HEK293 (cell line): ENCODE data around the gene PRPF31.
A peak's percentile ranks its signal among the peaks of the same experiment; 100 is the strongest.

Experiments
- EGR2 ChIP-seq: fragments of 450-650 bp; formaldehyde crosslinking; IDR thresholded peaks from 2 replicates; pipeline ENCODE4 v1.5.1; 2016; ENCODE audit warnings: low read depth, missing biosample characterization, missing genetic modification characterization
- GLIS1 ChIP-seq: fragments of 450-650 bp; formaldehyde crosslinking; IDR thresholded peaks from 2 replicates; pipeline ENCODE4 v1.5.1; 2016; ENCODE audit warnings: missing biosample characterization, missing genetic modification characterization
- GLIS2 ChIP-seq: fragments of 450-650 bp; formaldehyde crosslinking; IDR thresholded peaks from 2 replicates; pipeline ENCODE4 v1.5.1; 2016; ENCODE audit warnings: missing biosample characterization, missing genetic modification characterization
- KLF8 ChIP-seq: fragments of 450-650 bp; formaldehyde crosslinking; IDR thresholded peaks from 2 replicates; pipeline ENCODE4 v1.5.1; 2016; ENCODE audit warnings: missing biosample characterization, missing genetic modification characterization
- OSR2 ChIP-seq: fragments of 450-650 bp; formaldehyde crosslinking; IDR thresholded peaks from 2 replicates; pipeline ENCODE4 v1.5.1; 2016; ENCODE audit warnings: missing biosample characterization, missing genetic modification characterization
- YY1 ChIP-seq: fragments of 450-650 bp; formaldehyde crosslinking; IDR thresholded peaks from 2 replicates; pipeline ENCODE4 v1.5.1; 2018; ENCODE audit warnings: missing biosample characterization, missing genetic modification characterization
- ZBTB20 ChIP-seq: fragments of 450-650 bp; formaldehyde crosslinking; IDR thresholded peaks from 2 replicates; pipeline ENCODE4 v1.5.1; 2016; ENCODE audit warnings: missing biosample characterization, missing genetic modification characterization
- ZEB2 ChIP-seq: fragments of 450-650 bp; formaldehyde crosslinking; IDR thresholded peaks from 2 replicates; pipeline ENCODE4 v1.5.1; 2016; ENCODE audit warnings: missing biosample characterization, missing genetic modification characterization
- ZFHX2 ChIP-seq: fragments of 450-650 bp; formaldehyde crosslinking; conservative IDR thresholded peaks from 2 replicates; pipeline ENCODE4 v1.5.1; 2016; ENCODE audit warnings: missing biosample characterization, missing genetic modification characterization
- ZFP37 ChIP-seq: fragments of 450-650 bp; formaldehyde crosslinking; IDR thresholded peaks from 2 replicates; pipeline ENCODE4 v1.5.1; 2016; ENCODE audit warnings: missing biosample characterization, missing genetic modification characterization
- ZNF138 ChIP-seq: fragments of 450-650 bp; formaldehyde crosslinking; IDR thresholded peaks from 2 replicates; pipeline ENCODE4 v1.5.1; 2016; ENCODE audit warnings: missing biosample characterization, missing genetic modification characterization, borderline replicate concordance
- ZNF19 ChIP-seq: fragments of 450-650 bp; formaldehyde crosslinking; IDR thresholded peaks from 2 replicates; pipeline ENCODE4; 2016; ENCODE audit warnings: missing biosample characterization, missing genetic modification characterization, low read depth
- ZNF2 ChIP-seq: fragments of 450-650 bp; formaldehyde crosslinking; IDR thresholded peaks from 2 replicates; pipeline ENCODE4 v1.5.1; 2016; ENCODE audit warnings: missing biosample characterization, missing genetic modification characterization
- ZNF335 ChIP-seq: fragments of 450-650 bp; formaldehyde crosslinking; conservative IDR thresholded peaks from 2 replicates; pipeline ENCODE4 v1.5.1; 2016; ENCODE audit warnings: missing biosample characterization, missing genetic modification characterization
- ZNF366 ChIP-seq: fragments of 450-650 bp; formaldehyde crosslinking; conservative IDR thresholded peaks from 2 replicates; pipeline ENCODE4 v1.5.1; 2016; ENCODE audit warnings: missing biosample characterization, missing genetic modification characterization
- ZNF37A ChIP-seq: fragments of 450-650 bp; IDR thresholded peaks from 2 replicates; pipeline ENCODE4 v1.5.1; 2018; ENCODE audit warnings: missing biosample characterization, missing genetic modification characterization
- ZNF391 ChIP-seq: fragments of 450-650 bp; formaldehyde crosslinking; IDR thresholded peaks from 2 replicates; pipeline ENCODE4 v1.5.1; 2016; ENCODE audit warnings: low read depth, missing biosample characterization, missing genetic modification characterization, borderline replicate concordance
- ZNF48 ChIP-seq: fragments of 450-650 bp; formaldehyde crosslinking; IDR thresholded peaks from 2 replicates; pipeline ENCODE4 v1.5.1; 2016; ENCODE audit warnings: missing biosample characterization, missing genetic modification characterization
- ZNF670 ChIP-seq: fragments of 450-650 bp; formaldehyde crosslinking; IDR thresholded peaks from 2 replicates; pipeline ENCODE4 v1.5.1; 2016; ENCODE audit warnings: missing biosample characterization, missing genetic modification characterization, low read depth
- ZNF843 ChIP-seq: fragments of 450-650 bp; formaldehyde crosslinking; IDR thresholded peaks from 2 replicates; pipeline ENCODE4 v1.5.1; 2016; ENCODE audit warnings: missing biosample characterization, missing genetic modification characterization
- ZSCAN16 ChIP-seq: fragments of 450-650 bp; formaldehyde crosslinking; IDR thresholded peaks from 2 replicates; pipeline ENCODE4 v1.5.1; 2016; ENCODE audit warnings: missing biosample characterization, missing genetic modification characterization
- TF ChIP-seq, protein P1 (sequence below): fragments of 450-650 bp; formaldehyde crosslinking; IDR thresholded peaks from 2 replicates; pipeline ENCODE4 v1.5.1; 2016; ENCODE audit warnings: missing biosample characterization, missing genetic modification characterization
- TF ChIP-seq, protein P2 (sequence below): fragments of 450-650 bp; formaldehyde crosslinking; IDR thresholded peaks from 2 replicates; pipeline ENCODE4 v1.5.1; 2016; ENCODE audit warnings: missing biosample characterization, missing genetic modification characterization
- TF ChIP-seq, protein P3 (sequence below): fragments of 450-650 bp; formaldehyde crosslinking; optimal IDR thresholded peaks from 2 replicates; pipeline ENCODE3; 2016; ENCODE audit warnings: missing biosample characterization, mild to moderate bottlenecking, missing genetic modification characterization
- TF ChIP-seq, protein P4 (sequence below): fragments of 450-650 bp; formaldehyde crosslinking; IDR thresholded peaks from 2 replicates; pipeline ENCODE4 v1.5.1; 2017; ENCODE audit warnings: missing biosample characterization, missing genetic modification characterization
- TF ChIP-seq, protein P5 (sequence below): fragments of 450-650 bp; formaldehyde crosslinking; IDR thresholded peaks from 2 replicates; pipeline ENCODE4 v1.5.1; 2016; ENCODE audit warnings: missing biosample characterization, missing genetic modification characterization, borderline replicate concordance

The PRPF31 gene

DNA sequence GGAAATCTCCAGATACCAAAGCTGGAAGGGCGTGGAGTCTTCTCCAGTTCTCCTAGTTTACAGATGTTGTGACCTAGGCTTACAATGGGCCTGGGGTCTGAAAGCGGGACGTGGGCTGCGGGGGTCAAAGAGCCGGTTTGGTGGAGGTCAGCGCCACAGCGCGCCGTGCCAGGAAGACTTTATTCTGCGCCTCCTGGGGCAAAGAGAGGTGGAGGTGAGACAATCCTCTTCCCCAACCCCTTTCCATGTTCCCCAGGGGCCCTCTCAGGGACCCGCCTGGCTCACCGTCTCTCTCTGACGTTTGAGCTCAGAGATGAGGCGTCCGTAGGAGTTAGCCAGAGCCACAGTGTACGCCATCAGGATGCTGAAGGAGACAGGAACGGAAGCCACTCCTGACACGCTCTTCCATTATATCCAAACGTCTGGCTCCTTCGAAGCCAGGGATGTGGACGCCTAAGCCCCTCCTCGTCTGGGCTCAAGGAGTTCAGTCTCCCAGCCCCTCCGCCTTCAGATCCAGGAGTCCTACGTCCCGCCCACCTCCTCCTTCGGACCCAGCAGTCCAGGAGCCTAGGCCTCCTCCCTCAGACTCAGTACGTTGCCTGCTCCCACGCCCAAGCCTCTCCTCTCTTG is 44.7 kb downstream of the PRPF31 start (continued):
- TF ChIP-seq ZNF19 (tag by site-specific recombination), result no peak
- TF ChIP-seq ZFP37 (tag by site-specific recombination), result peak; percentile 58; the same call in 1 of the 2 replicates
- TF ChIP-seq, protein P1, sequence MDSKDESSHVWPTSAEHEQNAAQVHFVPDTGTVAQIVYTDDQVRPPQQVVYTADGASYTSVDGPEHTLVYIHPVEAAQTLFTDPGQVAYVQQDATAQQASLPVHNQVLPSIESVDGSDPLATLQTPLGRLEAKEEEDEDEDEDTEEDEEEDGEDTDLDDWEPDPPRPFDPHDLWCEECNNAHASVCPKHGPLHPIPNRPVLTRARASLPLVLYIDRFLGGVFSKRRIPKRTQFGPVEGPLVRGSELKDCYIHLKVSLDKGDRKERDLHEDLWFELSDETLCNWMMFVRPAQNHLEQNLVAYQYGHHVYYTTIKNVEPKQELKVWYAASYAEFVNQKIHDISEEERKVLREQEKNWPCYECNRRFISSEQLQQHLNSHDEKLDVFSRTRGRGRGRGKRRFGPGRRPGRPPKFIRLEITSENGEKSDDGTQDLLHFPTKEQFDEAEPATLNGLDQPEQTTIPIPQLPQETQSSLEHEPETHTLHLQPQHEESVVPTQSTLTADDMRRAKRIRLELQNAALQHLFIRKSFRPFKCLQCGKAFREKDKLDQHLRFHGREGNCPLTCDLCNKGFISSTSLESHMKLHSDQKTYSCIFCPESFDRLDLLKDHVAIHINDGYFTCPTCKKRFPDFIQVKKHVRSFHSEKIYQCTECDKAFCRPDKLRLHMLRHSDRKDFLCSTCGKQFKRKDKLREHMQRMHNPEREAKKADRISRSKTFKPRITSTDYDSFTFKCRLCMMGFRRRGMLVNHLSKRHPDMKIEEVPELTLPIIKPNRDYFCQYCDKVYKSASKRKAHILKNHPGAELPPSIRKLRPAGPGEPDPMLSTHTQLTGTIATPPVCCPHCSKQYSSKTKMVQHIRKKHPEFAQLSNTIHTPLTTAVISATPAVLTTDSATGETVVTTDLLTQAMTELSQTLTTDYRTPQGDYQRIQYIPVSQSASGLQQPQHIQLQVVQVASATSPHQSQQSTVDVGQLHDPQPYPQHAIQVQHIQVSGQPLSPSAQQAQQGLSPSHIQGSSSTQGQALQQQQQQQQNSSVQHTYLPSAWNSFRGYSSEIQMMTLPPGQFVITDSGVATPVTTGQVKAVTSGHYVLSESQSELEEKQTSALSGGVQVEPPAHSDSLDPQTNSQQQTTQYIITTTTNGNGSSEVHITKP (tag by site-specific recombination), result no peak
- no peak for TF ChIP-seq ZNF391 (tag by site-specific recombination)
- TF ChIP-seq, protein P2, sequence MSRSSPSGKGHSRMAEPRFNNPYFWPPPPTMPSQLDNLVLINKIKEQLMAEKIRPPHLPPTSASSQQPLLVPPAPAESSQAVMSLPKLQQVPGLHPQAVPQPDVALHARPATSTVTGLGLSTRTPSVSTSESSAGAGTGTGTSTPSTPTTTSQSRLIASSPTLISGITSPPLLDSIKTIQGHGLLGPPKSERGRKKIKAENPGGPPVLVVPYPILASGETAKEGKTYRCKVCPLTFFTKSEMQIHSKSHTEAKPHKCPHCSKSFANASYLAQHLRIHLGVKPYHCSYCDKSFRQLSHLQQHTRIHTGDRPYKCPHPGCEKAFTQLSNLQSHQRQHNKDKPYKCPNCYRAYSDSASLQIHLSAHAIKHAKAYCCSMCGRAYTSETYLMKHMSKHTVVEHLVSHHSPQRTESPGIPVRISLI (tag by site-specific recombination), result no peak
- TF ChIP-seq ZNF843, result peak; percentile 32; the same call in 1 of the 2 replicates
- peak; percentile 90 for TF ChIP-seq EGR2 (tag by site-specific recombination)
- TF ChIP-seq ZFHX2 (tag by site-specific recombination), result peak; percentile 92
- 0 out of 2 replicates have a peak, but pooled peaks have one; percentile 20 for TF ChIP-seq ZEB2 (tag by site-specific recombination)
- no peak for TF ChIP-seq ZNF37A
- TF ChIP-seq YY1 (tag by site-specific recombination), result no peak
- TF ChIP-seq, protein P3, sequence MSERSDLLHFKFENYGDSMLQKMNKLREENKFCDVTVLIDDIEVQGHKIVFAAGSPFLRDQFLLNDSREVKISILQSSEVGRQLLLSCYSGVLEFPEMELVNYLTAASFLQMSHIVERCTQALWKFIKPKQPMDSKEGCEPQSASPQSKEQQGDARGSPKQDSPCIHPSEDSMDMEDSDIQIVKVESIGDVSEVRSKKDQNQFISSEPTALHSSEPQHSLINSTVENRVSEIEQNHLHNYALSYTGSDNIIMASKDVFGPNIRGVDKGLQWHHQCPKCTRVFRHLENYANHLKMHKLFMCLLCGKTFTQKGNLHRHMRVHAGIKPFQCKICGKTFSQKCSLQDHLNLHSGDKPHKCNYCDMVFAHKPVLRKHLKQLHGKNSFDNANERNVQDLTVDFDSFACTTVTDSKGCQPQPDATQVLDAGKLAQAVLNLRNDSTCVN, result peak; percentile 9
- peak; percentile 55; the same call in 1 of the 2 replicates for TF ChIP-seq ZNF2 (tag by site-specific recombination)
- no peak for TF ChIP-seq GLIS1 (tag by site-specific recombination)
- no peak for TF ChIP-seq ZNF48 (tag by site-specific recombination)
- TF ChIP-seq ZNF366 (tag by site-specific recombination), result 0 out of 2 replicates have a peak, but pooled peaks have one; percentile 20
- TF ChIP-seq ZBTB20 (tag by site-specific recombination), result peak; percentile 62
- no peak for TF ChIP-seq ZSCAN16 (tag by site-specific recombination)
- peak; percentile 59; the same call in 1 of the 2 replicates for TF ChIP-seq KLF8 (tag by site-specific recombination)
- TF ChIP-seq, protein P4, sequence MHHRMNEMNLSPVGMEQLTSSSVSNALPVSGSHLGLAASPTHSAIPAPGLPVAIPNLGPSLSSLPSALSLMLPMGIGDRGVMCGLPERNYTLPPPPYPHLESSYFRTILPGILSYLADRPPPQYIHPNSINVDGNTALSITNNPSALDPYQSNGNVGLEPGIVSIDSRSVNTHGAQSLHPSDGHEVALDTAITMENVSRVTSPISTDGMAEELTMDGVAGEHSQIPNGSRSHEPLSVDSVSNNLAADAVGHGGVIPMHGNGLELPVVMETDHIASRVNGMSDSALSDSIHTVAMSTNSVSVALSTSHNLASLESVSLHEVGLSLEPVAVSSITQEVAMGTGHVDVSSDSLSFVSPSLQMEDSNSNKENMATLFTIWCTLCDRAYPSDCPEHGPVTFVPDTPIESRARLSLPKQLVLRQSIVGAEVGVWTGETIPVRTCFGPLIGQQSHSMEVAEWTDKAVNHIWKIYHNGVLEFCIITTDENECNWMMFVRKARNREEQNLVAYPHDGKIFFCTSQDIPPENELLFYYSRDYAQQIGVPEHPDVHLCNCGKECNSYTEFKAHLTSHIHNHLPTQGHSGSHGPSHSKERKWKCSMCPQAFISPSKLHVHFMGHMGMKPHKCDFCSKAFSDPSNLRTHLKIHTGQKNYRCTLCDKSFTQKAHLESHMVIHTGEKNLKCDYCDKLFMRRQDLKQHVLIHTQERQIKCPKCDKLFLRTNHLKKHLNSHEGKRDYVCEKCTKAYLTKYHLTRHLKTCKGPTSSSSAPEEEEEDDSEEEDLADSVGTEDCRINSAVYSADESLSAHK (tag by site-specific recombination), result no peak
- TF ChIP-seq, protein P5, sequence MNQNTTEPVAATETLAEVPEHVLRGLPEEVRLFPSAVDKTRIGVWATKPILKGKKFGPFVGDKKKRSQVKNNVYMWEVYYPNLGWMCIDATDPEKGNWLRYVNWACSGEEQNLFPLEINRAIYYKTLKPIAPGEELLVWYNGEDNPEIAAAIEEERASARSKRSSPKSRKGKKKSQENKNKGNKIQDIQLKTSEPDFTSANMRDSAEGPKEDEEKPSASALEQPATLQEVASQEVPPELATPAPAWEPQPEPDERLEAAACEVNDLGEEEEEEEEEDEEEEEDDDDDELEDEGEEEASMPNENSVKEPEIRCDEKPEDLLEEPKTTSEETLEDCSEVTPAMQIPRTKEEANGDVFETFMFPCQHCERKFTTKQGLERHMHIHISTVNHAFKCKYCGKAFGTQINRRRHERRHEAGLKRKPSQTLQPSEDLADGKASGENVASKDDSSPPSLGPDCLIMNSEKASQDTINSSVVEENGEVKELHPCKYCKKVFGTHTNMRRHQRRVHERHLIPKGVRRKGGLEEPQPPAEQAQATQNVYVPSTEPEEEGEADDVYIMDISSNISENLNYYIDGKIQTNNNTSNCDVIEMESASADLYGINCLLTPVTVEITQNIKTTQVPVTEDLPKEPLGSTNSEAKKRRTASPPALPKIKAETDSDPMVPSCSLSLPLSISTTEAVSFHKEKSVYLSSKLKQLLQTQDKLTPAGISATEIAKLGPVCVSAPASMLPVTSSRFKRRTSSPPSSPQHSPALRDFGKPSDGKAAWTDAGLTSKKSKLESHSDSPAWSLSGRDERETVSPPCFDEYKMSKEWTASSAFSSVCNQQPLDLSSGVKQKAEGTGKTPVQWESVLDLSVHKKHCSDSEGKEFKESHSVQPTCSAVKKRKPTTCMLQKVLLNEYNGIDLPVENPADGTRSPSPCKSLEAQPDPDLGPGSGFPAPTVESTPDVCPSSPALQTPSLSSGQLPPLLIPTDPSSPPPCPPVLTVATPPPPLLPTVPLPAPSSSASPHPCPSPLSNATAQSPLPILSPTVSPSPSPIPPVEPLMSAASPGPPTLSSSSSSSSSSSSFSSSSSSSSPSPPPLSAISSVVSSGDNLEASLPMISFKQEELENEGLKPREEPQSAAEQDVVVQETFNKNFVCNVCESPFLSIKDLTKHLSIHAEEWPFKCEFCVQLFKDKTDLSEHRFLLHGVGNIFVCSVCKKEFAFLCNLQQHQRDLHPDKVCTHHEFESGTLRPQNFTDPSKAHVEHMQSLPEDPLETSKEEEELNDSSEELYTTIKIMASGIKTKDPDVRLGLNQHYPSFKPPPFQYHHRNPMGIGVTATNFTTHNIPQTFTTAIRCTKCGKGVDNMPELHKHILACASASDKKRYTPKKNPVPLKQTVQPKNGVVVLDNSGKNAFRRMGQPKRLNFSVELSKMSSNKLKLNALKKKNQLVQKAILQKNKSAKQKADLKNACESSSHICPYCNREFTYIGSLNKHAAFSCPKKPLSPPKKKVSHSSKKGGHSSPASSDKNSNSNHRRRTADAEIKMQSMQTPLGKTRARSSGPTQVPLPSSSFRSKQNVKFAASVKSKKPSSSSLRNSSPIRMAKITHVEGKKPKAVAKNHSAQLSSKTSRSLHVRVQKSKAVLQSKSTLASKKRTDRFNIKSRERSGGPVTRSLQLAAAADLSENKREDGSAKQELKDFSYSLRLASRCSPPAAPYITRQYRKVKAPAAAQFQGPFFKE (tag by site-specific recombination), result no peak
- peak; percentile 64 for TF ChIP-seq ZNF335
- TF ChIP-seq ZNF138 (tag by site-specific recombination), result no peak
- peak; percentile 30 for TF ChIP-seq GLIS2 (tag by site-specific recombination)
- TF ChIP-seq OSR2 (tag by site-specific recombination), result no peak
- TF ChIP-seq ZNF670, result no peak
